Body of pancreas (tissue), 4 donors: ENCODE results near the gene DLX4.

Experiments
- POLR2A ChIP-seq, 3 donors: fragments of 450-650 bp; IDR thresholded peaks; one replicate each; pipeline ENCODE4 v1.6.1; 2016; ENCODE audit warnings: antibody characterized with exemption in 3 of 3, mild to moderate bottlenecking in 2 of 3
- TF ChIP-seq, protein P1 (sequence below), 7 experiments: fragments of 450-650 bp in 4 of 7; fragments of 200-600 bp in 3 of 7; sonication (generic) in 3 of 7; IDR thresholded peaks; one replicate each; pipeline ENCODE4 v1.5.1; 2016 to 2019; ENCODE audit warnings: antibody characterized with exemption in 7 of 7

GRCh38 chr17:49970498-49970897 lies 1.5 kb downstream of the DLX4 start:
- TF ChIP-seq, protein P1, sequence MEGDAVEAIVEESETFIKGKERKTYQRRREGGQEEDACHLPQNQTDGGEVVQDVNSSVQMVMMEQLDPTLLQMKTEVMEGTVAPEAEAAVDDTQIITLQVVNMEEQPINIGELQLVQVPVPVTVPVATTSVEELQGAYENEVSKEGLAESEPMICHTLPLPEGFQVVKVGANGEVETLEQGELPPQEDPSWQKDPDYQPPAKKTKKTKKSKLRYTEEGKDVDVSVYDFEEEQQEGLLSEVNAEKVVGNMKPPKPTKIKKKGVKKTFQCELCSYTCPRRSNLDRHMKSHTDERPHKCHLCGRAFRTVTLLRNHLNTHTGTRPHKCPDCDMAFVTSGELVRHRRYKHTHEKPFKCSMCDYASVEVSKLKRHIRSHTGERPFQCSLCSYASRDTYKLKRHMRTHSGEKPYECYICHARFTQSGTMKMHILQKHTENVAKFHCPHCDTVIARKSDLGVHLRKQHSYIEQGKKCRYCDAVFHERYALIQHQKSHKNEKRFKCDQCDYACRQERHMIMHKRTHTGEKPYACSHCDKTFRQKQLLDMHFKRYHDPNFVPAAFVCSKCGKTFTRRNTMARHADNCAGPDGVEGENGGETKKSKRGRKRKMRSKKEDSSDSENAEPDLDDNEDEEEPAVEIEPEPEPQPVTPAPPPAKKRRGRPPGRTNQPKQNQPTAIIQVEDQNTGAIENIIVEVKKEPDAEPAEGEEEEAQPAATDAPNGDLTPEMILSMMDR (IDR thresholded peaks at IDR 0.05), result no peak
- TF ChIP-seq POLR2A (IDR thresholded peaks at IDR 0.05), result no peak
